NCI-H2029 (cell line): ENCODE results near the gene ANKS3.

ENCODE experiments used
- DNase-seq: peaks from one replicate; lab custom pipeline; 2025; lab: John Stamatoyannopoulos, UW

Gene ANKS3

DNA sequence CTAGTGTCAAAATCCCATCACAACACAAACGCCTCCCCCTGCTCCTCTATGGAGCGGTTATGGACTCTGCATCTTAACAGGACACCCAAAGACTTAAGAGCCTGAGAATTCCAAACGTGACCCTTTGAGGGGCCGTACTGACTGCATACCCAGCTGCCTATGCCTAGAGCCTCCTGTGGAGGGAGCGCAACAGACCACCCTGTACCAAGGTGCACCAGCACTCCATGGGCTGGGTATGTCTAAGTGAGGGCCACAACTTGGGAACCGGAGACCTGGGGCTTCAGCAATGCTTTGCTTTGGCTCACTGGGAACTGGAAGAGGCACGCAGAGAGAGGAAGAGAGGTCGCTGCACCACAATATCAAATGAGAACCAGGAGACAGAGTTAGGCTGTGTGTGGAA is 5.4 kb downstream of the ANKS3 start:
- no peak for DNase-seq

DNA sequence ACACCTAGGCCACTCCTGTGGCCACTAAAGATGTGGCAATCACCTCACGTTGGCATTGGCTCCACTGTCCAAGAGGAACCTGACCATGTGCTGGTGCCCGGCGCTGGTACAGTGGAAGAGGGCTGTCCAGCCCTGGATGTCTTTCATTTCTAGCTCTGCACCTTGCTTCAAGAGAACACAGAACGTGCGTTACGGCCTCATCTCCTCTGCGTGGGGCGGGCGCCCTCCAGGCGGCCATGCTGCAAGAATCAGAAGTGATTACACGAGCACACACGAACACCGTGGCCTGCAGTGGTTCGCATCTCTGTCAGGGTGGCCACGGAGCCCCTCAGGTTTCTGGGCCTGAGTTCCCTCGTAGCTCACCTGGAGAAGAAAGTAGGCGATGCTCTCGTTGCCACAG is 7.5 kb downstream of the ANKS3 start:
- DNase-seq, result no peak

DNA sequence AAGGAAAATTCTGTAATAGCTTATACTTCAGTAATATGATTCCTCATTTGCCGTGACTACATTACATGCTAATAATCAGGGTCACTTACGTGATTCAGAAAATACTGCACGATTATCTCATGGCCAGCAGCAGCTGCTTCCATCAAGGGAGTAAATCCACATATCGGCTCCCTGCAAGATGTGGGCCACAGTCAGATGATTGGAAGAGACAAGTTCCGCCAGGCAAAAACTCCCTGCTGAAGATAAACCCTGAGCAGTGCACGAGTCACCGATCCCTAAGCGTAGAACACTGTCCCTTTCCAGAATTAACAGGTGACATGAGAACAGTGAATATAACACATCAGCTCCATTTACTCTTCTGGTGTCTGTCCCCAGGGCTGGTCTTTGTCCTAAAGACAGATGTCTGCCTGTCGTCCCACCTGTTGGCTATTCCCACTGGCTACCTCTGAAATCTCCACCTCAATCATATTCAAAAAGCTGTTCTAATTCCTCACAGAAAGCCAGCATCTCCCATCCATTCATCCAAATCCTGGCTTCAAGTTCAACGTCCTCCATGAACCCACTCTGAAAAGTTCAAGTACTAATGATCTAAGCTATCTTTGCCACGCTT is 9.3 kb downstream of the ANKS3 start:
- no peak for DNase-seq

DNA sequence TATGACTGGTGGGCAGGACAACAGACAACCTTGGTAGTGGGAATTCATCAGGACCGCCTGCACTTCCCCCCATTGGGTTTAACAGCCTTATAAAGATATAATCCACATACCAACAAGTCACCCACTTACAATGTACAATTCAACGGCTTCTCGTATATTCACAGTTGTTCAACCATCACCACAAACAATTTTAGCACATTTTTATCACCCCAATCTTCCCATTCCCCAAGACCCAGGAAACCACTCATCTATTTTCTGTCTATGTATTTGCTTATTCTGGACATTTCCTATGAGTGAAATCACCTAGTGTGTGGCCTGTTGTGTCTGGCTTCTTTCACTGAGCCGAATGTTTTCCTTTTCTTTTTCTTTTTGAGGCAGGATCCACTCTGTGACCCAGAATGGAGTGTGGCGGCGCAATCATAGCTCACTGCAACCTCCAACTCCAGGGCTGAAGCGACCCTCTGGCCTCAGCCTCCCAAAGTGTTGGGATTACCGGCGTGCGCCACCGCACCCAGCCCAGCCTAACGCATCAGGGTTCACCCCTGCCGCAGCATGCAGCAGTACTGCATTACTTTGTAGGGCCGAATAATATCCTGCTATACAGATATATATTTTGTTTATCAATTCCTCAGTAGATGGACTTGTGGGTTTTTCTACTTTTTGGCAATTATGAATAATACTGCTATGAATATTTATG is 10.9 kb downstream of the ANKS3 start:
- DNase-seq, result no peak

GRCh38 chr16:4718466-4718865 is 15.6 kb downstream of the ANKS3 start:
- DNase-seq, result no peak

- DNase-seq, result no peak
Observed at GRCh38 chr16:4714996-4715395, 19.1 kb downstream of the ANKS3 start.

- DNase-seq, result no peak
Observed at GRCh38 chr16:4713663-4714501, 20.2 kb downstream of the ANKS3 start.

GRCh38 chr16:4709481-4709880 is 24.6 kb downstream of the ANKS3 start:
- no peak for DNase-seq

DNA sequence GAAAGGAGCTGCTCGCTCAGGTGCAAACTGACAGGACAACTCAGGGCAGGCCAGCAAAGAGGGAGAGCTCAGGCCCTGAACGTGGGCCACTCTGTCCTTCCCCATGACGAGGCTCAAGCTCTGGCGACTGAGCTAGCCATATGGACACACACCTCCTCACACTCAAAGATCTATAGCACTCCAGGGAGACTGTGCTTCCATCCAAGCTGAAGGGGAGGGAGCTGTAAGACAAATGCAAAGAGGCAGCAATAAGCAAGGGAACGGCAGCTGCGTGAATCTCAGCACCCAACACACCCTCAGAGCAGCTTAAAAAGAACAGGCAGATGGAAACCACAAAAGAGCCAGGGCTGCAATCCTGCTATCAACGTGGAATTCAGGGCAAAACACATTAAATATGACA is 27.2 kb downstream of the ANKS3 start:
- DNase-seq, result no peak

GRCh38 chr16:4704913-4705312 is 29.2 kb downstream of the ANKS3 start:
- DNase-seq, result no peak

- DNase-seq, result no peak
Observed at GRCh38 chr16:4704491-4704890, 29.6 kb downstream of the ANKS3 start.

DNA sequence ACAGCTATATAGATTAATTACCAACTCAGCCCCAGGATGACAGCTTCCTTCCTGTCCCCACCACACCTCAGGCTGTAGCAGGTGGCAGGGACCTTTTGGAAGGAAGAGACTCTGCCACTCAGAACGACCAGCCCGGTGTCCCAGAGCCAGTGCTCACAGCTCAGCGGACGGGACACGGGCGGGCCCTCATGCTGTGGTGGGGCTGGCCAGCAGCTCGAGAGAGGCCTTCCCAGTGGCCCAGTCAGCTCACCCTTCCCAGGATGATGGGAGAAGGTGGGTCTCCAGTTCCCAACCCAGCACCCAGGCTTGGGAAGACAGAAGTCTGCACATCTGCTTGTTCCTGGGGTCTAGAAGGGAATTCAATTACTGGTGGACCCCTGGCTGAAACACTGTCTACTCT is 30.2 kb downstream of the ANKS3 start:
- no peak for DNase-seq

GRCh38 chr16:4702466-4702808 is 31.6 kb downstream of the ANKS3 start:
- no peak for DNase-seq

GRCh38 chr16:4701791-4702465 is 32.1 kb downstream of the ANKS3 start:
- no peak for DNase-seq

DNA sequence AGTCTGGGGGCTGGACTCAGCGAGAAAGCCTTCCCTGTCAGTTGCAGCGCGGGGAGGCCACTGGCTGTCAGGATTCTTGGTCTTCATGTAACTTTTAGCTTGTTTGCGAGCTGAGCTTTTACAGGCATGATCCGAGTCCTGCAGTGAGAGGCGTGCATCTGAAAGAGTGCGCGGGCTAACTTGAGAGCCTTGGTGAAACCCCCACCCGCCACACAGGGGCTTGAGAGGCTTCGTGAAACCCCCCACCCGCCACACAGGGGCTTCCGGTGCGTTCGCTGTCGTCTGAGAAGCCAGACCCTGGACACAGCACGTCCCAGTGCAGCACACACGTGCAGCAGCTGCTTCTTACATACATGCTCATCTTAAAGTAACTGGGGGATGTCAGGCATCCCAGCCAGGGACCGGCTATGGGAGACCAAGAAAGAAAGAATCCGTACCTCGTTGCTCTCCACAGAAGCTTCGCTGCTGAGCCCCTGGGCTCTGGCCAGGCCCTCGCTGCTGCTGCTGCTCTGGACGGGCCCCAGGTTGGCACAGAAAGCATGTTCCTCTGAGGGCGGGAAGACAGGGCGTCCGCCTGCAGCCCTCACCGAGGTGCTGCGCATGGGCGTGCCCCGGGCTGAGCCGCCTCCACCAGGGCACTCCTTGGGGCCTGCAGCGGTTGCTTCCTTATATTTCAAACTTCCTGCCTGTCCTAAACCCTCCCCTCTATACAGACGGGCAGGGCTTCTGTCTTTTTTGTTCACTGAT is 32.9 kb downstream of the ANKS3 start:
- no peak for DNase-seq

GRCh38 chr16:4700380-4700996 is 33.6 kb downstream of the ANKS3 start:
- no peak for DNase-seq

DNA sequence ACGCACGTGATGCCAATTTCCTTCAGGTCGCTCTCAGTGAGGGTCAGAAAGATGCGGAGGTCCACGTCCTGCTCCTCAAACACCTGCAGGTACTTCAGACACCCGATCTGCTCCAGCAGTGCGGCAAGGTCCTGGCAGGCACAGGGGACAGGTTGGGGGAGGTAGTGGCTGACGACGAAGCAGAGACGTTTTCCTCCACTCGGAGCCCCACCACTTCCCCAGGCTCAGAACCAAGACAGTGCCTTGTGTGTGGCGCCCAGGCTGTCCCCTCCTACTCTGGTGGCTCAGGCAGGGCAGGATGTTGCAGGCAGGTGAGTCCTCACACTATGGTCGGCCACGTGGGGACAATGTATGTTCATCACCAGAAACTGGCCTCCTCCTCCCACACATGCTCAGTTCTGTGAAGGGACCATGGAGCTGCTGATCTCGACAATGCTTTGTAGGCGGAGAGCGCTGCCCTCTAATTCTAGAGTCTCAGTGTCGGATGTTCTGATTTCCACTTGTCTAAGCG is 35.0 kb downstream of the ANKS3 start:
- DNase-seq, result peak; percentile 91

DNA sequence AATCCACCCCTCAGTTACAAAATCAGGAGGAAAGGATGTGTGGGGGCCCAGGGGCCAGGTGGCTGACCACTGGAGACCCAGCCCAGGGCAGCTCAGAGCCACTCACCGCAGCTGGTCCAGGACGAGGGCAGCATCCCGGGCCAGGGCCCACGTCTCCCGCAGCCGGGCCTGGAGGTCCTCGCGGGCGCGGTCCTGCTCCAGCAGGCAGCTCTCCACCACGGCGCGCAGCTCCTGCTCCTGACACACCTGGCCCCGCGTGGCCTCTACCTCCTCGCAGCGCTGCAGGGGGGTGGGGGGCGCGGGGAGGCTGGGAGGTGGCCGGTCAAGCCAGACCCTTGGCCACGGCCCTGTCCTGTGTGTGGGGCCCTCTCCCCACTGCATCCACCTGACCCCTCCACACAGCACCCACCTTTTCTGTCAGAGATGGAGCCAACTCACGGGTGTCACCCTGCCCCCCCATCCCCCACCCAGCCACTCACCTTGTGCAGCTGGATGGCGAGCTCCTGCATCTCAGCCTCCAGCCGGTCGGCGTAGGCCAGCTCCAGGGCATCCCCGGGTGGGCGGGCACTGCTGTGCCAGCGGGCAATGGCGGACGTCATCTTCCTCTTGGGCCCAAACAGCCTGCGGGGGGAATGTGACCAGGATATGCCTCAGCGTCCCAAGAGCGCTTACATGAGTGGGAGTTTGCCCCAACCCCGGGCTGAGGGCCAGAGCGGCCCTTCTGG is 35.6 kb downstream of the ANKS3 start:
- DNase-seq, result peak; percentile 91

GRCh38 chr16:4697848-4698291 is 36.2 kb downstream of the ANKS3 start:
- DNase-seq, result no peak
